ENCODE data around the gene IKZF1.

- TF ChIP-seq CTCF (IDR thresholded peaks at IDR 0.05): no peak
- TF ChIP-seq EZH2 (IDR thresholded peaks at IDR 0.05): no peak
Measured at GRCh38 chr7:50287129-50287528, 17.4 kb upstream of the IKZF1 start.

Measured in neural progenitor cell (in vitro differentiated cells).